NK-92 (cell line): Measurements from ENCODE around the gene MRFAP1L1.
"Not testable (repeated sequence)": the region's sequence is repeated elsewhere in the genome, so short reads cannot be mapped to it uniquely, and the experiment has no call there.

Source experiments
- DNase-seq: peaks from one replicate; lab custom pipeline; 2025; ENCODE audit not compliant: unreplicated experiment; lab: John Stamatoyannopoulos, UW

Gene MRFAP1L1

GRCh38 chr4:6734165-6734786 is 24.6 kb upstream of the MRFAP1L1 start:
- DNase-seq, result no peak

- no peak for DNase-seq
Measured at GRCh38 chr4:6733358-6734164, 23.9 kb upstream of the MRFAP1L1 start.

GRCh38 chr4:6732441-6733357 is 23.0 kb upstream of the MRFAP1L1 start:
- no peak for DNase-seq

GRCh38 chr4:6731780-6732179 is 22.1 kb upstream of the MRFAP1L1 start:
- DNase-seq, result no peak

- no peak for DNase-seq
Measured at GRCh38 chr4:6731318-6731675, 21.6 kb upstream of the MRFAP1L1 start.

- no peak for DNase-seq
Measured at GRCh38 chr4:6730603-6731317, 21.1 kb upstream of the MRFAP1L1 start.

- no peak for DNase-seq
Measured at GRCh38 chr4:6728320-6729029, 18.8 kb upstream of the MRFAP1L1 start.

GRCh38 chr4:6727943-6728250 is 18.2 kb upstream of the MRFAP1L1 start:
- DNase-seq, result no peak

- DNase-seq, result no peak
Measured at GRCh38 chr4:6727081-6727942, 17.6 kb upstream of the MRFAP1L1 start.

GRCh38 chr4:6725427-6725961 is 15.8 kb upstream of the MRFAP1L1 start:
- DNase-seq, result not testable (repeated sequence)

- DNase-seq, result no peak
Measured at GRCh38 chr4:6724421-6725111, 14.9 kb upstream of the MRFAP1L1 start.

GRCh38 chr4:6723851-6724250 is 14.2 kb upstream of the MRFAP1L1 start:
- no peak for DNase-seq

GRCh38 chr4:6722891-6723290 is 13.2 kb upstream of the MRFAP1L1 start:
- no peak for DNase-seq

- no peak for DNase-seq
Measured at GRCh38 chr4:6721121-6721520, 11.5 kb upstream of the MRFAP1L1 start.

- DNase-seq, result no peak
Measured at GRCh38 chr4:6720202-6720699, 10.6 kb upstream of the MRFAP1L1 start.

GRCh38 chr4:6719611-6720179 is 10.0 kb upstream of the MRFAP1L1 start:
- no peak for DNase-seq

- no peak for DNase-seq
Measured at GRCh38 chr4:6718932-6719610, 9.4 kb upstream of the MRFAP1L1 start.
